Breast epithelium (tissue), 4 donors: ENCODE measurements around the gene PRR29. TPM values are rescaled to one million over a fixed set of nuclear protein-coding genes. Genes with fewer than 3 reads are reported as not detected.

Source experiments
- DNase-seq, 2 donors: peaks; one replicate each; pipeline ENCODE4 v3.0.0-alpha.2; 2019; ENCODE audit warnings: low spot score in 2 of 2
- H3K27ac ChIP-seq, 2 donors: fragments of 200-600 bp; sonication (generic) in 1 of 2; one replicate each; pipeline ENCODE4 v1.5.1; 2016 to 2019; ENCODE audit warnings: mild to moderate bottlenecking in 1 of 2
- H3K27me3 ChIP-seq, 2 donors: fragments of 200-600 bp; sonication (generic) in 1 of 2; one replicate each; pipeline versions ENCODE4 v1.5.1 to v1.6.0; 2017 to 2019; ENCODE audit warnings: control low read depth in 1 of 2, mild to moderate bottlenecking in 1 of 2
- H3K36me3 ChIP-seq: fragments of 200-600 bp; one replicate; pipeline ENCODE4 v1.5.1; 2019
- H3K4me1 ChIP-seq, 2 donors: fragments of 200-600 bp; sonication (generic); one replicate each; pipeline ENCODE4 v1.5.1; 2016 to 2019; ENCODE audit warnings: control low read depth in 1 of 2
- H3K4me3 ChIP-seq, 3 donors: fragments of 200-600 bp; sonication (generic); 1 replicate in 2 of 3; 2 replicates in 1 of 3; pipeline ENCODE4 v1.5.1; 2016 to 2019; ENCODE audit warnings: mild to moderate bottlenecking in 3 of 3, moderate library complexity in 2 of 3
- H3K9me3 ChIP-seq, 2 donors: fragments of 200-600 bp; sonication (generic) in 1 of 2; one replicate each; pipeline ENCODE4 v1.5.1; 2016 to 2019; ENCODE audit warnings: control low read depth in 1 of 2
- POLR2A ChIP-seq: fragments of 450-650 bp; IDR thresholded peaks from one replicate; pipeline ENCODE4 v1.6.1; 2016; ENCODE audit warnings: antibody characterized with exemption, mild to moderate bottlenecking, moderate library complexity
- POLR2AphosphoS5 ChIP-seq, 3 donors: sonication (generic); formaldehyde crosslinking; IDR thresholded peaks; one replicate each; pipeline ENCODE4 v1.6.1; 2017; ENCODE audit warnings: antibody characterized with exemption in 3 of 3
- intact Hi-C: fragments of 100-400 bp; cut with DNase I; formaldehyde crosslinking; loops from one replicate; pipeline ENCODE4 v1.15.1; 2023; ENCODE audit warnings: low total_unique reads
- total RNA-seq, 3 donors: library from RNA; depleted of rRNA; stranded (reverse); fragments of >200 nt; gene quantifications; one replicate each; pipeline ENCODE4 v1.1.0, GENCODE V29; 2016
- TF ChIP-seq, protein P1 (sequence below), 3 donors: fragments of 450-650 bp; IDR thresholded peaks; one replicate each; pipeline ENCODE4 v1.5.1; 2016 to 2017; ENCODE audit warnings: antibody characterized with exemption in 3 of 3, mild to moderate bottlenecking in 3 of 3, moderate library complexity in 3 of 3

Gene PRR29
- total RNA-seq, 3 donors from 2014 or later = 0.15 to 1.3 (median 0.16) TPM

DNA sequence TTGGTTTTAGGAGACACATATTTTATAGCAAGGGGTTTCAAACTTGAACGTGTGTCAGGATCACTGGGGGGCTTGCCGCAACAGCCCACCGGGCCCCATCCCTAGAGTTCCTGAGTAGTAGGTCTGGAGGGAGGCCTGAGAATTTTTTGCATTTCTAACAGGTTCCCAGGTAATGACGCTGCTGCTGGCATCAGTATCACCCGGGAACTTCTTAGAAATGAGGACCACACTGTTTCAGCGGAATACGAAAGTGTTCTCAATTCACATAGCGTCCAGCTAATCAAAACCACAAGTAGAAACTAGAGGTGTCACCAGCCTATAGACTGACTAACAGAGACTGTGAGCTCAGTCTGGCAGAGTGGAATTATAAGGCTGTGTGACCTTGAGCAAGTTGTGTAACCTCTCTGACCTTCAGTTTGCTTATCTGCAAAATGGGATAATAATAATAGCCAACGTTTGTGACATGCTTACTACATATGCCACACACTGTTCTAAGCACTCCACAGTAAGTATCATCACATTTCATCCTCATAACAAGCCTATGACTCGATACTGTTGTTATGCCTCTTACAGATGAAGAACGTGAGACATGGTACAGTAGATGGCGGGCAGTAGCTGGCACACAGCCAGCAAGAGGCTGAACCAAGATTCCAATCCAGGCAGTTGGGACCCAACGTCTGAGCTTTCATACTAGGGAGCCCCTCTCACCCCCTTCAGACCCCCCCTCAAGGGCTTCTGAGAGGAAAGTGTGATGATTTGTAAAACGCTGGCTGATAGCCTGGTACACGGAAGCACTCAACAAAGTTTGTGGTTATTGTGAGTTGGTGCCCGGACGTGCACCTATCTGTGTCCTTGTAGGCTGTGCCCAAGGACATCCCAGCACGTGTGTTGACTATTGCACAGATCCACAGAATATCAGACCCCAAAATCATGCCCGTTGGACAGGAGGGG lies 26.9 kb downstream of the PRR29 start:
- H3K9me3 ChIP-seq = no peaks in the 10 kb centered on the region
- no peaks in the 10 kb centered on the region for H3K36me3 ChIP-seq
- no peaks in the 10 kb centered on the region for H3K4me1 ChIP-seq
- no peaks in the 10 kb centered on the region for H3K27me3 ChIP-seq
- peak overlapping the region in 1 of 3 donors; percentile 42 for H3K4me3 ChIP-seq
- DNase-seq = no peak
- TF ChIP-seq, protein P1, sequence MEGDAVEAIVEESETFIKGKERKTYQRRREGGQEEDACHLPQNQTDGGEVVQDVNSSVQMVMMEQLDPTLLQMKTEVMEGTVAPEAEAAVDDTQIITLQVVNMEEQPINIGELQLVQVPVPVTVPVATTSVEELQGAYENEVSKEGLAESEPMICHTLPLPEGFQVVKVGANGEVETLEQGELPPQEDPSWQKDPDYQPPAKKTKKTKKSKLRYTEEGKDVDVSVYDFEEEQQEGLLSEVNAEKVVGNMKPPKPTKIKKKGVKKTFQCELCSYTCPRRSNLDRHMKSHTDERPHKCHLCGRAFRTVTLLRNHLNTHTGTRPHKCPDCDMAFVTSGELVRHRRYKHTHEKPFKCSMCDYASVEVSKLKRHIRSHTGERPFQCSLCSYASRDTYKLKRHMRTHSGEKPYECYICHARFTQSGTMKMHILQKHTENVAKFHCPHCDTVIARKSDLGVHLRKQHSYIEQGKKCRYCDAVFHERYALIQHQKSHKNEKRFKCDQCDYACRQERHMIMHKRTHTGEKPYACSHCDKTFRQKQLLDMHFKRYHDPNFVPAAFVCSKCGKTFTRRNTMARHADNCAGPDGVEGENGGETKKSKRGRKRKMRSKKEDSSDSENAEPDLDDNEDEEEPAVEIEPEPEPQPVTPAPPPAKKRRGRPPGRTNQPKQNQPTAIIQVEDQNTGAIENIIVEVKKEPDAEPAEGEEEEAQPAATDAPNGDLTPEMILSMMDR (IDR thresholded peaks at IDR 0.05) = no peak
- no peak for TF ChIP-seq POLR2A
- no peak for TF ChIP-seq POLR2AphosphoS5 (IDR thresholded peaks at IDR 0.05)
- H3K27ac ChIP-seq = peak overlapping the region in 1 of 2 donors; percentile 27
- intact Hi-C loops = loop anchor here (1.0 kb wide), 1 partner anchor 17 kb away; no protein-coding TSS in a partner anchor

DNA sequence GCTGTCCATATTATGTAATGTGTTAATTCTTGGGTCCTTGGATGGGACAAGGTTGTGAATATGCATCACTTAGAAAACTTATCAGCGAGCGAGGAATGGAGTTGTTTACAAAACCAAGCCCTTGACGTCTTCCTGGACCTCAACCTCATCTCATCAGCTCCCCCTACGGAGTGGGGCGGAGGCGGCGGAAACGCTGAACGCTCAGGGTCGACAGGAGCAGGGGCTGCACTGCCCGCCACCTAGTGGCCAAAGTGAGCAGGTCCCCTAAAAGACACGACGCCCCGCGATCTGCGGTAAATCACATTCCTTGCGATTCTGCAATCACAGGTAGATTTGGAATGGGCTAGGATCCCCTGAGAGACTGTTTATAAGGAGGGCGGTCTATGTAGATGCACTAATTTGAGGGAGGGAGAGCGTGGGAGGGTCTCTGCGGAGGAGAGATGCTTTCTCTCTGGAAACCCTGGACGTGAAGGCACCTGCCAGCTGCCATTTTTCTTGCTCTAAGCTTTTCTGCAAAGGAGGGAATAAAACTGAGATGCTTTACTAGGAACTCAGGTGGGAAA lies 27.7 kb downstream of the PRR29 start:
- intact Hi-C loops = no loop called here
- TF ChIP-seq POLR2A (no peak), POLR2AphosphoS5 (IDR thresholded peaks at IDR 0.05) (peak in 1 of 3 donors; percentile 32)
- TF ChIP-seq, protein P1 (IDR thresholded peaks at IDR 0.05) = peak; percentile 80 to 94 (median 86)
- Histone ChIP-seq H3K27me3 (no peaks in the 10 kb centered on the region), H3K27ac (peak overlapping the region in 1 of 2 donors; percentile 27), H3K9me3 (no peaks in the 10 kb centered on the region), H3K4me3 (peak overlapping the region in 2 of 3 donors; percentile 24 to 42), H3K36me3 (no peaks in the 10 kb centered on the region), H3K4me1 (no peaks in the 10 kb centered on the region)
- peak; percentile 61 to 64 for DNase-seq

DNA sequence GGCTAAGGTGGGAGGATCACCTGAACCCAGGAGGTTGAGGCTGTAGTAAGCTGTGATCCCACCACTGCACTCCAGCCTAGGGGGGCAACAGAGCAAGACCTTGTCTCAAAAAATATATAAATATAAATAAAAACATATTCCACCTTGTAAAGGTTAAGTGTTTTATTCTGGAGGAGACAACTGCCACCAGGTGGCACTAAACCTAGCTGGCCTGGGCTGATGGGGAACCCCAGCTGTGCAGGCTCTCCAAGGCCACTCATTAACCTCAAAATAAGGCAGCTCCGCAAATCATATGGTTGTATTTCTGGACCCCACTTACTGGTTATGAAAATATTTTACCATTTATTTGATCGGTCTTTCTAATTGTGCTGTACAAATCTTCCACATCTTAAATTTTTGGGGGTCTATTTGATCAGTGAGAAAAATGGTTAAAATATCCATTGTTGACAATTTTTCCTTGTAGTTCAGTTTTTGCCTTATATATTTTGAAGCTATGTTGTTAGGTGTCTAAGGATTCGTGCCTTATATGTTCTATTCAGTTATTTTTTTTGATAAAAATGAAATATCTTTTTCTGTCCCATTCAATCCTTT lies 30.8 kb downstream of the PRR29 start:
- no peak for TF ChIP-seq POLR2AphosphoS5 (IDR thresholded peaks at IDR 0.05)
- no peak for TF ChIP-seq POLR2A
- TF ChIP-seq, protein P1 (IDR thresholded peaks at IDR 0.05) = peak; percentile 43 to 58 (median 57)
- no peak overlapping the region for H3K27ac ChIP-seq
- intact Hi-C loops = no loop called here
- H3K9me3 ChIP-seq = no peaks in the 10 kb centered on the region
- no peaks in the 10 kb centered on the region for H3K4me1 ChIP-seq
- H3K27me3 ChIP-seq = no peaks in the 10 kb centered on the region
- H3K4me3 ChIP-seq = no peak overlapping the region
- H3K36me3 ChIP-seq = no peaks in the 10 kb centered on the region
- DNase-seq = peak; percentile 55 to 64

DNA sequence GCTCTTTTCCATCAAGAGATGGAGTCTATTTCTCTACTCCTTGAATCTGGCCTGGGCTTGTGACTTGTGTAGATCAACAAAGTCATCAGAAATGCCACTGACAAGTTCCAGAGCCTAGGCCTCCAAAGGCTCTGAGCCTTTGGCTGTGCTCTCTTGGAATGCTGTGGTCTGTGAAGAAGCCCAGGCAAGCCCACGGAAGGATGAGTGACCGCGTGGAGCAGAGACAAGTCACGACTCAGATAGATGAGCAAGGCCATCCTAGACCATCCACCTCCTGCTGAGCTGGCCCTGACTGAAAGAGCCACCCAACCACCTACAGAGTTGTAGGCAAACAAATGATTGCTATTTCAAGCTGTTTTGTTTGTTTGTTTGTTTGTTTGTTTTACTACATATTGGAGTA lies 33.9 kb downstream of the PRR29 start:
- Histone ChIP-seq H3K4me1 (no peaks in the 10 kb centered on the region), H3K4me3 (no peak overlapping the region), H3K36me3 (no peaks in the 10 kb centered on the region), H3K27ac (no peak overlapping the region), H3K9me3 (no peaks in the 10 kb centered on the region), H3K27me3 (no peaks in the 10 kb centered on the region)
- intact Hi-C loops = no loop called here
- TF ChIP-seq POLR2A = no peak
- no peak for DNase-seq

DNA sequence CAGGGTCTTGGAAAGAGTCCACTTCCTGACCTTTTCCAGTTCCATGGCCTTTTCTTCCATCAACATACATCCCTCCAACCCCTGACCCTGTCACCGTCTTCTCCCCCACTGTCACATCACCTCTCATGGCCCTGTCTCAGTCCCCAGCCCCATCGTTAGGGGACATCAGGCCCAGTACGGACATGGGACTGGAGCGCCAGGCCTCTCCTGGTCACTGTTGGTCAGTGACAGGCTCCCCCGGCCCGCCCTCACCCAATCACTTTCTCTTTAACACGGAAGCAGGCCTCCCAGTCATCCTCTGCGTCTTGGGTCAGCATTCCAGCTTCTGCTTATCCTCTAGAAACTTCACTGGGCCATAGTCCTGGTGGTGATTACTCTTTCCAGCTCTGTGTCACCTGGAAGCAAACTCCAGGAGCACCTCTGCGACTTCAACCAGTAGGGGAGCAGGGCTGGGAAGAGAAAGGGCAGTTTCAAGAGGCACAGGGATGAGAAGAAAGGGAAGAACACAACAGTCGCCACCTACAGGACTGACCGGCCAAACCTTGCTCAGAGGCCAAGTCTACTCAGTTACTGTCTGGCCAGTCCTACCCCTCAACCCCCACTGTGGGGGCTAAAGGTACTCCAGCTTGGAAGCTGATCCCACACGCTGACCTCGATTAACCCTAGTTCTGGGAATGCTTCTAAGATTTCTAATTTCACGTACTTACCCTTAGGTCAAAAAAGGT lies 38.2 kb downstream of the PRR29 start:
- Histone ChIP-seq H3K36me3 (no peaks in the 10 kb centered on the region), H3K9me3 (no peaks in the 10 kb centered on the region), H3K4me3 (no peak overlapping the region), H3K4me1 (no peaks in the 10 kb centered on the region), H3K27ac (no peak overlapping the region), H3K27me3 (no peaks in the 10 kb centered on the region)
- TF ChIP-seq POLR2AphosphoS5 (IDR thresholded peaks at IDR 0.05) = no peak
- TF ChIP-seq POLR2A = no peak
- TF ChIP-seq, protein P1 (IDR thresholded peaks at IDR 0.05) = no peak
- DNase-seq = no peak
- intact Hi-C loops = no loop called here
